GM19193 (cell line): ENCODE results near the gene TECTB.

Experiments used
- POLR2A ChIP-seq: IDR thresholded peaks from 4 replicates; pipeline ENCODE4 v1.6.1; 2011; ENCODE audit not compliant: insufficient read depth, insufficient read length; ENCODE audit errors: extremely low read depth

TECTB gene

GRCh38 chr10:112294169-112294568 is 11.0 kb downstream of the TECTB start:
- TF ChIP-seq POLR2A, result no peak

- no peak for TF ChIP-seq POLR2A
Measured at GRCh38 chr10:112295853-112296830, 12.9 kb downstream of the TECTB start.

GRCh38 chr10:112296908-112297331 is 13.7 kb downstream of the TECTB start:
- TF ChIP-seq POLR2A, result no peak

GRCh38 chr10:112298581-112298980 is 15.4 kb downstream of the TECTB start:
- TF ChIP-seq POLR2A, result no peak

- no peak for TF ChIP-seq POLR2A
Measured at GRCh38 chr10:112299456-112299855, 16.3 kb downstream of the TECTB start.

- no peak for TF ChIP-seq POLR2A
Measured at GRCh38 chr10:112302335-112302734, 19.1 kb downstream of the TECTB start.

GRCh38 chr10:112303528-112303927 is 20.3 kb downstream of the TECTB start:
- TF ChIP-seq POLR2A, result no peak

- no peak for TF ChIP-seq POLR2A
Measured at GRCh38 chr10:112304267-112304859, 21.2 kb downstream of the TECTB start.

- TF ChIP-seq POLR2A, result no peak
Measured at GRCh38 chr10:112307358-112308124, 24.3 kb downstream of the TECTB start.

- no peak for TF ChIP-seq POLR2A
Measured at GRCh38 chr10:112308125-112308502, 24.9 kb downstream of the TECTB start.

GRCh38 chr10:112311481-112311880 is 28.3 kb downstream of the TECTB start:
- no peak for TF ChIP-seq POLR2A

GRCh38 chr10:112313234-112313633 is 30.0 kb downstream of the TECTB start:
- TF ChIP-seq POLR2A, result no peak

GRCh38 chr10:112313911-112314310 is 30.7 kb downstream of the TECTB start:
- TF ChIP-seq POLR2A, result no peak

- no peak for TF ChIP-seq POLR2A
Measured at GRCh38 chr10:112314822-112315474, 31.7 kb downstream of the TECTB start.

- TF ChIP-seq POLR2A, result no peak
Measured at GRCh38 chr10:112327678-112328077, 44.5 kb downstream of the TECTB start.

- no peak for TF ChIP-seq POLR2A
Measured at GRCh38 chr10:112330162-112330561, 47.0 kb downstream of the TECTB start.
